CD4-positive, alpha-beta T cell treated with Interleukin-1 beta for 1 hour (primary cell): ENCODE results near the gene PAH.
"Not testable (repeated sequence)": the region's sequence is repeated elsewhere in the genome, so short reads cannot be mapped to it uniquely, and the experiment has no call there.

Experiments
- DNase-seq, 2 donors: peaks; one replicate each; pipeline ENCODE4 v3.0.0-alpha.2; 2020 to 2022

The PAH gene

GRCh38 chr12:102888511-102888910, 28.5 kb downstream of the PAH start:
- no peak for DNase-seq

DNA sequence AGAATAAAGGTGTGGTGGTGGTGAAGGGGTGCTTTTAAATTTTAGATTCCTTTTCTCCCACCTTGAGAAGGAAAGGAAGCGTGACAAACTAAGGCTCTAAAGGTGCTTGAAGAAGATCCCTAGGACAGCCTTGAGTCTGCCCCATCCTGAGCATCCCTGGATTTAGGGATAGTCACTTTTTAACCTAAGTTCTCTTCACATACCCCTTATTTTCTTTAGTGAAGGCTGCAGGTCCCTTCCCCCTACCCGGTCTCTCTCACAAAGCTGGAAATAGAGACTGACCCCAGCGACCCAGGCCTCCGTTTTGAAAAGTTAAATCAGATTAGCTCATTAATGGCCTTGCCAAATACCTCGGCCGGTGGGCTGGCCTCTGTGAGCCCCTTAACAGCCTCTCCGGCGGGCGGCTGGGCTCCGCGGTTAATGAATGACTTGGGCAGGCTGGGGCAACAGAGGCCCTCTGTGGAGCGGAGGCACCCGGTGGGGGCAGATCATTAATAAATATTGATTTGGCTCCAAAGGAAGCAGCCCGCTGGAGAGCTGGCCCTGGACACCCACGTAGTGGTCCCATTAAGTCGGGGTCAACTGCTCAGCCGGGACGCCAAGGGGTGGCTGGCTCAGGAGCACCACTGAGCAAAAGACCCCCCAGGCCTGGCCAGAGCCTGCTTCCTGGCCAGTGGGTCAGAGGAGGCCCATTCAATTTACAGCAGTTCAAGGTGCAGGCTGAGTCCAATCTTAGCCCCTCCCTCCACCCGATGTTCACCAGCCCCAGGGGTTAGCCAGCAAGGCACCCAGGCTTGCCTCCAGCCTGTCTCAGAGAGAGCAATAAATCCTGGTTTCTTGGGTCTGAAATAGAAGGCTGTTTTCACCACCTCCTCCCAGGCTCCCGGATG, 31.8 kb downstream of the PAH start:
- DNase-seq = no peak

DNA sequence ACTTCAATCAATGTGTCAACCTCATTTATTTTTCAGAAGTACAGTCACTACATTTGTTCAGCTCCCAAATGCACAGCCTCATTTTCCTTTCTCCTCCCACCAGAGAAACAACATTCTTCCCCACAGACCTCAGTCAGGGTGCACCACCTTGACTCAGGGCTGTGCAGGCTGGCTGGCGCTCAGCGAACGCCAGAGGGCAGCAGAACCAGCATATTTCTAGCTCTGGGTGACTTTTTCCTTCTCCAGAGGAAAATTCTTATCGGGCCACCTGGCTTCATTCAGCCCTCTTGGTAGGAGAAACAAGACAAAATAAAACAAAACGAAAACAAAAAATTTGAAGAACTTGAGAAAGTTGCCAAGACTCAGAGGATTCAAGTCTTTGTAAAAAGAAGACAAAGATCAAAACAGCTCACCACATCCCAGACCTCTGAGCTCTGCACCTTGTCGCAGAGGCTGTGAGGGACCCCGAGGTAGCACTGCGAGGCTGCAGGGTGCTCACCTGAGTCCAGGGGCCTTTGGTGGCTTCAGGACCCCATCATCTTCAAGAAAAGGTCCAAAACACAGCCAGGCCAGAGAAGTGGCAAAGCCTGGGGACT, 33.7 kb downstream of the PAH start:
- DNase-seq = peak; percentile 6 to 29

- no peak for DNase-seq
Observed at GRCh38 chr12:102880783-102881182, 36.3 kb downstream of the PAH start.

GRCh38 chr12:102879144-102879763, 37.8 kb downstream of the PAH start:
- no peak for DNase-seq

- DNase-seq = no peak
Observed at GRCh38 chr12:102876883-102877282, 40.2 kb downstream of the PAH start.

DNA sequence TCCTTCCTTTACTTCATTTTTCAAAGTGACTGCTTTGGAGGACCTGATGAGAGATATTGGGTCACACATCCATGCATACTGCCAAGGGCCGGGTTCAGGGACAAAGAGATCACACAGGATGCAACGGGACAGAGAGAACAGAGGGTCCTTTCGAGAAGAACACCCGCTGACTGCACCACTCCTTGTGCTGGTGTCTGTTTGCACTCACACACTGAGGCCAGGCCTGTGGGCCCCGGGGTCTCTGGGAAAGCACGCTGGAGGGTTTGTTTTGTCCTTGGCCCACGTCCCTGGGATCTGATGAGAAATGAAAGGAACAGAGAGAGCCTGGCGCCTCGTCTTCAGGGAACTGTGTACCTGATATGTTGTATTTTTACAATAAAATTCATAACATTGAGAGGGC, 42.2 kb downstream of the PAH start:
- DNase-seq = no peak

DNA sequence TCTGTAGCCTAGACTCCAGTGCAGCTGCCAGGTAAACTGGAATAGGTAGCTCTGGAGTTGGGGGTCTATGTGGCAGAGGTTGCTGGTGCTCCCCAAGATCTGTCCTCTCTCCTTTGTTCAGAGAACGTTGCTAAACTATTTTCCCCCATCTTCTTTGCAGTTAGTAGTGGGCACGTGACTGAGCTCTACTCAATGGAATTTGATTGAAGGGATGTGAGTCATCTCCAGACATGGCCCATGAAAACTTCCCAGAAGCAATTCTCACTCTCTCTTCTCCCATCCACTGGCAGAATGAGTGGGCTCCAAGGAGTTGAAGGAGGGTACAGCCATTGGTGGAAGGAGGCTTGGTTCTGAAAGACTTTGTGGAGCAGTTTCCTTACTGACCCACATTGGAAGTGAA, 44.0 kb downstream of the PAH start:
- no peak for DNase-seq

- DNase-seq = no peak
Observed at GRCh38 chr12:102871014-102871413, 46.0 kb downstream of the PAH start.

DNA sequence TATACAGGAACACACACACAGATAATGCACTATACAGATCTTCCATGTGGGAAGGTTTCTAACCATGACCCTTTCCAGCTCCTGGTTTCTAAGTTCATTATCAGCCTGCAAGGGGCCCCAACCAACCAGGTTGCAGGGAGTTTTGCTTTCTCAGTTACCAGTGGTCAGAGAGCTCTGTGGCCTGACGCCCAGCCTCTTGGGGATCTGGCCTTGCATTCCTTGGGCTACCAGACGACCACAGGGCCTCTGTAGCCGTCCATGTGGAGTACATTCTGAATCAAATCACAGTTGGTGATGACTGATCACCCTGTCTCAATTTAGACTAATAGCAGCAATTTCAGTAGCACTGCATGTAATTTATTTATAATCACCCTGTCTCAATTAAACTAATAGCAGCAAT, 47.5 kb downstream of the PAH start:
- no peak for DNase-seq

- DNase-seq = no peak
Observed at GRCh38 chr12:102865821-102866615, 51.0 kb downstream of the PAH start.

DNA sequence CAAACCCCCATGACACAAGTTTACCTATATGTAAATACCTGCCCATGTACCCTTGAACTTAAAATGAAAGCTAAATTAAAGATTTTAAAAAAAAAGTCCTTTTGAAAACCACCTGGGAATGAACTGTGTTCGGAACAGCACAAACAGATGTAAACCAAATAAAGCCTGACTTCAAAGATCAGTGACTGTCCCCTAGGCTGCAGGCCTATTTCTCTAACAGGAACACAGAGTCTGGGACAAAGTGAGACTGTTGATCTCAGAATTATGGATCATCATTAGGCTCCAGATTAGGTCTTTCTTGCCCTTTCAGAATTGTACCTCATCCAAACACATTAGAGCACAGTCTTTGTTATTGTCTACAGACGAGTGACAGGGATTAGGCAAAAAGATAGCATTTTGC, 54.6 kb downstream of the PAH start:
- DNase-seq = no peak

- no peak for DNase-seq
Observed at GRCh38 chr12:102851246-102851645, 65.8 kb downstream of the PAH start.

- no peak for DNase-seq
Observed at GRCh38 chr12:102849722-102850447, 67.2 kb downstream of the PAH start.

DNA sequence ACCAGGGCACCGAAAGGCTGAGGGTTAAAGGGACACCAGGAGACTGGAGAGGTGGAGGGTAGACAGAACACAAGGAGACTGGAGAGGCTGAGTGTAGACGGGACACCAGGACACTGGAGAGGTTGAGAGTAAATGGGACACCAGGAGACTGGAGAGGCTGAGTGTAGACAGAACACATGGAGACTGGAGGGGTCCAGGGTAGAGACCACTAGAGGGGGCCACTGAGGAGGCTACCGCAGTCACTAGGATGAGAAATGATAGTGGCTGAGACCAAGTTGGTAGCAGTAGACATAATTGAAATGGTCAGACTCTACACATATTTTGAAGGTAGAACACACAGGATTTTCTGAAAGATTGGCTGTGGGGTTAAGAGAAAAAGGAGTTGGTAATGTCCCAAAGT, 68.2 kb downstream of the PAH start:
- DNase-seq = no peak

DNA sequence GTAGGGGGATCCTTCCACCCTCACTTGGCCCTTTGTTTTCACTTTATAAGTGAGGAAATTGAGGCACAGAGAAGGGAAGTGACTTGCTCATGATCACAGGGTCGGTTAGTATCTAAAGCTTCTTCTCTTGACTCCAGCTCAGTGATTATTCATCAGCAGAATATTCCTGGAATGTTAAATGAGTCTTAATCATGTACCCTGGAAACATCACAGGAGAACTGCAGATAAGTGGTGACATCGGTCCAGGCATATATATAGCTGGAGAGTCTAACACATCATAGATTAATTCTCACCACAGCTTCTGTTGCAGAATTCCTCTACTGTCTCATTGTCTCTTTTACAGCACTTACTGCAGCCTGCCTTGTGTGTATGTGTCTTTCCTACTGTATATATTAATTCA, 69.9 kb downstream of the PAH start:
- no peak for DNase-seq

DNA sequence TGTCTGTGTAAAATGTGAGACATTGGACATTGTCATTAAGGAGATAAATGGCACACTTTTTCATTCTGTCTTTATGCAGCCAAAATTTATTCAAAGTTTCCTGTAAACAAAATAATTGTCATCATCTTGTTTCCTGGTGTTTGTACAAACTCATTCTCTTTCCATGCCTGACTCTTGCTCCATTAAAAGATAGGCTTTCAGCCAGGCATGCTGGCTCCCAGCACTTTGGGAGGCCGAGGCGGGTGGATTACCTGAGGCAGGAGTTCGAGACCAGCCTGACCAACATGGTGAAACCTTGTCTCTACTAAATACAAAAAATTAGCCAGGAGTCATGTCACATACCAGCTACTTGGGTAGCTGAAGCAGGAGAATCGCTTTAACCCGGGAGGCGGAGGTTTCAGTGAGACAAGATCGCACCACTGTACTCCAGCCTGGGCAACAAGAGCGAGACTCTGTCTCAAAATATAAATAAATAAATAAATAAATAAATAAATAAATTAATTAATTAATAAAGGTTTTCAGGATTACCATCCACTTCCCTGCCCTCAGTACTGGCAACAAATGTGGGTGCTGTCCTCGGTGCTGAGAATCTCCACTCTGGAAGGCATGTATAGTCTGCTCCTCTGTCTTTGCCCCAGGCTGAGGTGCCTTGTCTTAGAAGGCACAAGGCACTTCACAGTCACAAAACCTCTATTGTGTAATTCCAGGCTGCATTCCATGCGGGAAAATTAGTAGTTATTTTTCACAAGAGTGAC, 83.2 kb downstream of the PAH start:
- no peak for DNase-seq

- DNase-seq = not testable (repeated sequence)
Observed at GRCh38 chr12:102832826-102833225, 84.2 kb downstream of the PAH start.

- no peak for DNase-seq
Observed at GRCh38 chr12:102824218-102824835, 92.7 kb downstream of the PAH start.

DNA sequence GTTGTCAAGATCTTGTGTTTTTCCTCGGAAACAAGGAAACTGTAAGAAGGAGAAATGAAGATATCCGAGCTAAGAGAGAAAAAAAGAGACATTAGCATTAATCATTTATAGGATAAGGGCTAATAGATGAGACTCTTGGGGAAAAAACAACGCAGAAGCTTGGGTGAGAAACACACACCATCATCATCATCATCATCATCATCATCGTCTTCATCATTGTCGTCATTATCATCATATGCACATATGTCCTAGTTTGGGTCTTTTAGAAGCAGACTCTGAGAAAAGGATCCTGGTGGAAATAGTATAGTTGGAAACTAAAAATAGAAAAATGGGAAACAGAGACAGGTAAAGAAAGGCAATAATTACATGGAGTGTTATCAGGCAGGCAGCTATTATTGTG, 95.9 kb downstream of the PAH start:
- no peak for DNase-seq

DNA sequence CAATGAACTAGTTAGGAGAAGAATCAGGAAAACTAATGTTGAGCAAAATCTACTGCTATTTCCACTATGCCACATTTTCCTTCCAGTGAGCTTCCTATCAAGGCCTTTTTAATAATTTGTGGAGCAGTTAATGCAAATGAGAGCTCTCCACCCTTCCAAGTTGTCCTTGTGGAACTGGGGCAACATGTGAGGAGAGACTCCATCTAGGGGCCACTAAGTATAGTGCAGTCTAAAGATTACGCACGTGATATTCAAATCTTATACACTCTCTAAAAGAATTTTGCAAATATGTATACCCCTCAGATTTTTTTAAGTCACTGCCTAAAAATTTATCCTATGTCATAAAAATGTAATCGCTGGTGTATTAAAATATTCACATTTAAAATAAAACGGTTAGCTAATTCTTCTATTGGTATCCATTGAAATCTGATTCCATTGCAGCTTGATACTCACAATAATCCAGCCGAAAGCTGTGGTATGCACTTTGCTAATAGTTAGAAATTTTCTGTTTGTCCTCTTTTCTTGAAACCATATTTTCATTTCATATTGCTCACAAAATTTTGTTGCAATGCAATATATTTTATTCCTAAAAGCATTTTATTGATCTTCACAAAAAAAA, 100.1 kb downstream of the PAH start:
- no peak for DNase-seq
